GM19463 (cell line): ENCODE data around the gene LRRC51.
"Not testable (repeated sequence)": the region's sequence is repeated elsewhere in the genome, so short reads cannot be mapped to it uniquely, and the experiment has no call there.

Source experiments
- ATAC-seq: cut with Tn5 transposase; IDR thresholded peaks from one replicate; pipeline ENCODE4 v1.9.1; 2021; ENCODE audit warnings: mild to moderate bottlenecking, moderate library complexity; ENCODE audit not compliant: unreplicated experiment

Gene LRRC51

GRCh38 chr11:72138821-72139390 lies 58.3 kb downstream of the LRRC51 start:
- no peak for ATAC-seq

- no peak for ATAC-seq
Measured at GRCh38 chr11:72139500-72139899, 58.9 kb downstream of the LRRC51 start.

- no peak for ATAC-seq
Measured at GRCh38 chr11:72140661-72141060, 60.0 kb downstream of the LRRC51 start.

- ATAC-seq, result no peak
Measured at GRCh38 chr11:72141066-72141465, 60.4 kb downstream of the LRRC51 start.

- ATAC-seq, result not testable (repeated sequence)
Measured at GRCh38 chr11:72142086-72142485, 61.4 kb downstream of the LRRC51 start.

- not testable (repeated sequence) for ATAC-seq
Measured at GRCh38 chr11:72142543-72142942, 61.9 kb downstream of the LRRC51 start.

GRCh38 chr11:72144807-72145565 lies 64.3 kb downstream of the LRRC51 start:
- ATAC-seq, result no peak
